ENCODE results near the gene MRPS7. TPM values are rescaled to one million over a fixed set of nuclear protein-coding genes. Genes with fewer than 3 reads are reported as not detected.

Gene MRPS7
- total and polyA plus RNA-seq, 2 of the 8 experiments (the other 6 are each of a cell fraction or from before 2014, with no cell fraction given) = 63.4 to 79.4 TPM

GRCh38 chr17:75262112-75262606, 480 bp downstream of the MRPS7 start:
- Histone ChIP-seq H3K23me2 (ENCODE audit: low read depth, low read length) (peaks cover 12% of the 10 kb centered on the region), H2BK20ac (ENCODE audit: low read length) (no peak overlapping the region), H4K91ac (replicated peaks; ENCODE audit: insufficient read length, low read length) (no peak overlapping the region), H3K14ac (ENCODE audit: insufficient read length) (no peak overlapping the region), H3K79me1 (ENCODE audit: low read depth, low read length) (peaks cover 9% of the 10 kb centered on the region), H2BK15ac (ENCODE audit: low read length) (0 out of 2 replicates have a peak overlapping the region, but pooled peaks have one; percentile 10), H3K56ac (replicated peaks; ENCODE audit: insufficient read length, low read depth, low read length) (peak overlapping the region; percentile 57), H3K4me2 (ENCODE audit: insufficient read depth in 1 of 2, low read depth in 2 of 2, low read length in 2 of 2) (peak overlapping the region; percentile 84 to 94), H3K4me1 (replicated peaks in 1 of 4; ENCODE audit: control insufficient read depth in 3 of 4, insufficient read depth in 4 of 4, low read length in 3 of 4) (peaks cover 0 to 6% (median 3%) of the 10 kb centered on the region in 4 experiments; a peak in 4 of 7 replicates), H3K27ac (ENCODE audit: low read depth, low read length) (peak overlapping the region; percentile 99), H3K4ac (replicated peaks; ENCODE audit: insufficient read length, low read depth, low read length) (peak overlapping the region; percentile 23), H3K27me3 (replicated peaks in 1 of 4; ENCODE audit: control insufficient read depth in 3 of 4, extremely low read depth in 1 of 4, insufficient read depth in 3 of 4, low read length in 3 of 4) (no peaks in the 10 kb centered on the region), H4K5ac (ENCODE audit: insufficient read length, low read depth, low read length) (peak overlapping the region; percentile 98), H2AFZ (ENCODE audit: low read length) (peak overlapping the region; percentile 45; the same call in 1 of the 2 replicates), H3K18ac (ENCODE audit: extremely low read depth, low read length) (peak overlapping the region; percentile 88; the same call in 1 of the 2 replicates), H3K9me3 (ENCODE audit: insufficient read depth in 2 of 2, low read depth in 1 of 2, low read length in 1 of 2) (no peaks in the 10 kb centered on the region), H3K36me3 (ENCODE audit: control insufficient read depth in 2 of 4, insufficient read depth in 4 of 4, low read length in 3 of 4) (peaks cover 12 to 33% (median 25%) of the 10 kb centered on the region in 4 experiments), H2BK12ac (ENCODE audit: low read depth, low read length) (peak overlapping the region; percentile 45; the same call in 1 of the 2 replicates), H2AK5ac (ENCODE audit: low read depth, low read length) (peak overlapping the region; percentile 7; the same call in 1 of the 2 replicates), H3K9ac (replicated peaks in 1 of 4; ENCODE audit: extremely low read depth in 1 of 4, low read depth in 3 of 4, low read length in 3 of 4) (peak overlapping the region; percentile 90 to 100 (median 98)), H3K79me2 (ENCODE audit: control insufficient read depth in 1 of 2, insufficient read depth in 2 of 2, low read length in 2 of 2) (peaks cover 12 to 41% of the 10 kb centered on the region in 2 experiments), H2BK5ac (ENCODE audit: low read depth, low read length) (peak overlapping the region; percentile 99), H4K8ac (ENCODE audit: extremely low read depth, insufficient read depth, low read length) (peak overlapping the region; percentile 99), H4K20me1 (replicated peaks in 1 of 2; ENCODE audit: control insufficient read depth in 1 of 2, insufficient read depth in 2 of 2, low read length in 2 of 2) (peaks cover 2 to 9% of the 10 kb centered on the region in 2 experiments), H3K23ac (ENCODE audit: insufficient read length) (no peak overlapping the region), H2BK120ac (replicated peaks; ENCODE audit: low read depth, low read length) (no peak overlapping the region), H3K4me3 (ENCODE audit: extremely low read depth in 1 of 4, insufficient read depth in 2 of 4, low read depth in 3 of 4, low read length in 4 of 4) (peak overlapping the region; percentile 89 to 99 (median 94))
- TF ChIP-seq KDM1A (IDR thresholded peaks at IDR 0.05; ENCODE audit: borderline replicate concordance, low read length) = no peak
- TF ChIP-seq PHF8 (conservative IDR thresholded peaks at IDR 0.05; ENCODE audit: low read depth, low read length) = 0 out of 2 replicates have a peak, but pooled peaks have one; percentile 27
- peak; percentile 82; the same call in 1 of the 2 replicates for TF ChIP-seq KDM5A (IDR thresholded peaks at IDR 0.05; ENCODE audit: low read length)
- 2% methylated on average over 21 of the region's 23 CpGs; no CpG with 5 or more reads in 1 of the 2 experiments for WGBS, 2 experiments (ENCODE audit: extremely low coverage in 1 of 2, insufficient coverage in 1 of 2, insufficient read length in 1 of 2, insufficient replicate concordance in 2 of 2, low coverage in 1 of 2, low lambda C conversion rate in 2 of 2, missing lambda C conversion rate in 1 of 2)
- CTCF ChIA-PET (ENCODE audit: partially characterized antibody) = interaction anchor here (0.6 to 21.2 kb wide), 19 partner anchors 8 to 237 kb away, joined by 3 to 369 read pairs (median 4); partner anchors contain the start of genes MIF4GD, SLC25A19 and TMEM94
- DNase-seq (ENCODE audit: low read depth in 1 of 2, low spot score in 2 of 2) (no peak), FAIRE-seq (no peak)
- POLR2A ChIA-PET (ENCODE audit: partially characterized antibody) = interaction anchor here (0.8 to 4.7 kb wide), 30 partner anchors 9 to 523 kb away, joined by 3 to 62 read pairs (median 4); partner anchors contain the start of genes JPT1, MIF4GD, MRPL58 and NUP85
